K562 (cell line): ENCODE measurements around the gene ABHD1. TPM values are rescaled to one million over a fixed set of nuclear protein-coding genes. Genes with fewer than 3 reads are reported as not detected.

ENCODE experiments used
- ARNT ChIP-seq, 2 experiments: fragments of 450-650 bp; IDR thresholded peaks; 2 replicates each; pipeline ENCODE4 v1.6.1; 2016; ENCODE audit warnings: mild to moderate bottlenecking in 1 of 2
- CHD2 ChIP-seq: IDR thresholded peaks from 2 replicates; pipeline ENCODE4 v1.6.1; 2011; ENCODE audit warnings: low read depth, low read length
- CREB1 ChIP-seq, 2 experiments: sonication (generic) in 1 of 2; formaldehyde crosslinking in 1 of 2; IDR thresholded peaks; 2 replicates each; pipeline versions ENCODE4 v1.6.1 to v1.8.0; 2012 to 2022; ENCODE audit warnings: inconsistent platforms in 1 of 2, mild to moderate bottlenecking in 1 of 2, missing genetic modification reagents in 1 of 2, moderate library complexity in 1 of 2
- GTF2E2 ChIP-seq: fragments of 200-800 bp; sonication (Bioruptor generic); IDR thresholded peaks from 2 replicates; pipeline ENCODE4 v1.6.1; 2016; ENCODE audit warnings: missing genetic modification characterization, missing compliant biosample characterization
- HDAC3 ChIP-seq: fragments of 450-650 bp; IDR thresholded peaks from 2 replicates; pipeline ENCODE4 v1.6.1; 2018; ENCODE audit warnings: borderline replicate concordance, mild to moderate bottlenecking, moderate library complexity; ENCODE audit not compliant: partially characterized antibody
- PML ChIP-seq: IDR thresholded peaks from 2 replicates; pipeline ENCODE4 v1.6.1; 2012; ENCODE audit warnings: low read length, inconsistent platforms
- POLR2A ChIP-seq: fragments of 450-650 bp; conservative IDR thresholded peaks from 2 replicates; pipeline ENCODE4 v1.6.1; 2016
- POLR2AphosphoS2 ChIP-seq: IDR thresholded peaks from 2 replicates; pipeline ENCODE4 v1.6.1; 2012; ENCODE audit warnings: low read length, improper control_type of control experiment
- PTTG1 ChIP-seq: fragments of 450-650 bp; IDR thresholded peaks from 2 replicates; pipeline ENCODE4 v1.6.1; 2016; ENCODE audit warnings: low read depth, mild to moderate bottlenecking, missing genetic modification characterization, missing compliant biosample characterization
- PURB ChIP-seq: sonication (generic); formaldehyde crosslinking; IDR thresholded peaks from 2 replicates; pipeline ENCODE4 v1.9.0; 2021; ENCODE audit warnings: low read depth, mild to moderate bottlenecking, missing genetic modification reagents
- RB1 ChIP-seq: fragments of 450-650 bp; IDR thresholded peaks from 2 replicates; pipeline ENCODE4 v1.6.1; 2017; ENCODE audit warnings: low read depth, mild to moderate bottlenecking
- RCOR1 ChIP-seq, 2 experiments: IDR thresholded peaks; 2 replicates each; pipeline ENCODE4 v1.6.1; 2012; ENCODE audit warnings: low read depth in 2 of 2, low read length in 2 of 2, borderline replicate concordance in 1 of 2, improper control_type of control experiment in 1 of 2
- SAFB ChIP-seq: fragments of 200-400 bp; formaldehyde crosslinking; IDR thresholded peaks from 2 replicates; pipeline ENCODE4 v1.6.1; 2017; ENCODE audit warnings: low read depth, low read length, borderline replicate concordance
- SUPT5H ChIP-seq: fragments of 450-650 bp; IDR thresholded peaks from 2 replicates; pipeline ENCODE4 v1.6.1; 2016
- TEAD1 ChIP-seq, 2 experiments: fragments of 450-650 bp in 1 of 2; sonication (generic) in 1 of 2; formaldehyde crosslinking; IDR thresholded peaks; 2 replicates each; pipeline versions ENCODE4 v1.4.0 to v1.8.0; 2020 to 2022; ENCODE audit warnings: mild to moderate bottlenecking in 2 of 2, missing genetic modification reagents in 1 of 2
- ZBTB1 ChIP-seq: sonication (generic); formaldehyde crosslinking; IDR thresholded peaks from 2 replicates; pipeline ENCODE4 v1.8.1; 2023; ENCODE audit warnings: missing genetic modification reagents, low read depth, mild to moderate bottlenecking, borderline replicate concordance
- ZNF133 ChIP-seq: fragments of 250-450 bp; sonication (Bioruptor Pico); IDR thresholded peaks from 2 replicates; pipeline ENCODE4 v1.4.0; 2020; ENCODE audit warnings: mild to moderate bottlenecking
- ZNF174 ChIP-seq: fragments of 250-450 bp; sonication (Bioruptor Pico); IDR thresholded peaks from 2 replicates; pipeline ENCODE4 v1.4.0; 2020; ENCODE audit warnings: mild to moderate bottlenecking
- ZNF77 ChIP-seq: fragments of 250-450 bp; sonication (Bioruptor Pico); IDR thresholded peaks from 2 replicates; pipeline ENCODE4 v1.5.0; 2020
- polyA plus RNA-seq, 8 experiments: library from polyadenylated mRNA; depleted of rRNA in 4 of 8; stranded (reverse) in 5 of 8; unstranded in 3 of 8; fragments of >200 nt; fragmentation: Nextera tagmentation in 2 of 8; fragmentation: Illumina TruSeq in 1 of 8; extraction: Ambion mirVana in 2 of 8; extraction: Trizol in 1 of 8; gene quantifications; 2 replicates each; pipeline versions ENCODE4 v1.2.1 to v1.2.3, GENCODE V29; 2011 to 2014; ENCODE audit warnings: inconsistent platforms in 1 of 8, missing spikeins in 1 of 8
- total RNA-seq, 7 experiments: library from RNA; depleted of rRNA in 6 of 7; stranded (reverse); fragments of >200 nt in 6 of 7; fragmentation: Illumina TruSeq in 2 of 7; extraction: Trizol in 2 of 7; gene quantifications; 2 replicates each; pipeline versions ENCODE4 v1.2.1 to v1.2.3, GENCODE V29; 2011 to 2021; ENCODE audit warnings: low replicate concordance in 1 of 7
- TF ChIP-seq, protein P1 (sequence below): IDR thresholded peaks from 2 replicates; pipeline ENCODE4 v1.6.1; 2012; ENCODE audit warnings: low read depth, low read length, improper control_type of control experiment, borderline replicate concordance
- TF ChIP-seq, protein P2 (sequence below): fragments of 250-450 bp; sonication (Bioruptor Pico); IDR thresholded peaks from 2 replicates; pipeline ENCODE4 v1.8.0; 2022; ENCODE audit warnings: moderate library complexity, mild to moderate bottlenecking, inconsistent platforms
- TF ChIP-seq, protein P3 (sequence below), 2 experiments: IDR thresholded peaks; 2 replicates each; pipeline ENCODE4 v1.6.1; 2011; ENCODE audit warnings: borderline replicate concordance in 1 of 2, control low read depth in 1 of 2, low read depth in 1 of 2, low read length in 1 of 2, mild to moderate bottlenecking in 1 of 2, mixed read lengths in 1 of 2, moderate library complexity in 1 of 2; ENCODE audit not compliant: insufficient read depth in 1 of 2, insufficient read length in 1 of 2, poor library complexity in 1 of 2, severe bottlenecking in 1 of 2; ENCODE audit errors: extremely low read depth in 1 of 2
- TF ChIP-seq, protein P4 (sequence below): IDR thresholded peaks from 2 replicates; pipeline ENCODE4 v1.6.1; 2014; ENCODE audit warnings: antibody characterized with exemption

ABHD1 gene
- total and polyA plus RNA-seq, 9 of the 15 experiments (the other 6 are each of a cell fraction or from before 2014, with no cell fraction given), result 0.10 to 0.16 (median 0.11) TPM; not detected in 5

DNA sequence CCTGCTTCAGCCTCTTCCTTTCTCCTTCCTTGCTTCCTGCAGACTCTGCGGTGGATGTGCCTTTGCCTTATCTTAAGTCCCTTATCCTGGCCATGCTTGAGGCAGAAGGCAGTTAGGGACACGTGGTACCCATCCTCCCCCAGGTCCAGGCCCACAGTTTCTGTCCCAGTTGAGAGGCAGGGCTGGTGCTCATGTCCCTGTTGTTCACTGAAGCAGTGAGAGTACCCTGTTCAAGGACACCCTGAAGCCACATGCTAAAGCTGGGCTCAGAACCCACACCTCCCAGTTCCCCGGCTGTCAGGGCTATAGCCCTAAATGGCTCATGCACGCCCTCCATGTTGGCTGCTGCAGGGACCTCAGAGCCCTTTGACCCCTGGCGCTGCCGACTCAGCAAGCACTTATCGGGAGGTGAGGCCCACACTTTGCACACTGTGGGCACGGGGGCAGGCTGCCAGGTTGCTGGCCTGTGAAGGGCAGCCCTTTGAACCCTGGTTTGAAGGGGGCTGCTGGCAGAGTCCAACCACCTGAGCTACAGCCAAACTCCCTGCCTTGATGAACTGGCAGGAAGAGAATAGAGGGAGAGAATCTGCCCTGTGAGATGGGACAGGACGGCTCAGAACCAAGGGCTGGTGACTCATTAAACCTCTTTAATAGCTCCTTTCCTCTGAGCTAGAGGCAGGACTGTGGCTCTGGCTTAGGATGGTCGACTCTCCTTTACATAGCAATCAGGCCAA is 30.8 kb upstream of the ABHD1 start (continued):
- TF ChIP-seq, protein P1, sequence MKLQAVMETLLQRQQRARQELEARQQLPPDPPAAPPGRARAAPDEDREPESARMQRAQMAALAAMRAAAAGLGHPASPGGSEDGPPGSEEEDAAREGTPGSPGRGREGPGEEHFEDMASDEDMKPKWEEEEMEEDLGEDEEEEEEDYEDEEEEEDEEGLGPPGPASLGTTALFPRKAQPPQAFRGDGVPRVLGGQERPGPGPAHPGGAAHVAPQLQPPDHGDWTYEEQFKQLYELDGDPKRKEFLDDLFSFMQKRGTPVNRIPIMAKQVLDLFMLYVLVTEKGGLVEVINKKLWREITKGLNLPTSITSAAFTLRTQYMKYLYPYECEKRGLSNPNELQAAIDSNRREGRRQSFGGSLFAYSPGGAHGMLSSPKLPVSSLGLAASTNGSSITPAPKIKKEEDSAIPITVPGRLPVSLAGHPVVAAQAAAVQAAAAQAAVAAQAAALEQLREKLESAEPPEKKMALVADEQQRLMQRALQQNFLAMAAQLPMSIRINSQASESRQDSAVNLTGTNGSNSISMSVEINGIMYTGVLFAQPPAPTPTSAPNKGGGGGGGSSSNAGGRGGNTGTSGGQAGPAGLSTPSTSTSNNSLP, result no peak
- TF ChIP-seq ZBTB1 (CRISPR knock-in tag) (no peak), ARNT (IDR thresholded peaks at IDR 0.05) (no peak; a peak in 1 of 4 replicates), RB1 (no peak), ZNF133 (CRISPR knock-in tag) (0 out of 2 replicates have a peak, but pooled peaks have one; percentile 2), RCOR1 (IDR thresholded peaks at IDR 0.05; ENCODE audit: borderline replicate concordance in 1 of 2, low read depth in 2 of 2, low read length in 2 of 2) (peak; percentile 68 to 97; a peak in 3 of 4 replicates), HDAC3 (no peak), CHD2 (no peak), ZNF77 (CRISPR knock-in tag) (no peak), PURB (CRISPR knock-in tag) (no peak), POLR2AphosphoS2 (no peak), PTTG1 (tag) (no peak), CREB1 (IDR thresholded peaks at IDR 0.05) (no peak), CREB1 (CRISPR knock-in tag; IDR thresholded peaks at IDR 0.05) (no peak), POLR2A (no peak), TEAD1 (CRISPR knock-in tag; IDR thresholded peaks at IDR 0.05) (peak in 1 of 2 experiments; percentile 67; a peak in 1 of 4 replicates), ZNF174 (no peak), SAFB (no peak), SUPT5H (no peak), GTF2E2 (tag) (no peak; the same call in 1 of the 2 replicates), PML (no peak)
- TF ChIP-seq, protein P2, sequence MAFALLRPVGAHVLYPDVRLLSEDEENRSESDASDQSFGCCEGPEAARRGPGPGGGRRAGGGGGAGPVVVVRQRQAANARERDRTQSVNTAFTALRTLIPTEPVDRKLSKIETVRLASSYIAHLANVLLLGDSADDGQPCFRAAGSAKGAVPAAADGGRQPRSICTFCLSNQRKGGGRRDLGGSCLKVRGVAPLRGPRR, result no peak
- TF ChIP-seq, protein P3, sequence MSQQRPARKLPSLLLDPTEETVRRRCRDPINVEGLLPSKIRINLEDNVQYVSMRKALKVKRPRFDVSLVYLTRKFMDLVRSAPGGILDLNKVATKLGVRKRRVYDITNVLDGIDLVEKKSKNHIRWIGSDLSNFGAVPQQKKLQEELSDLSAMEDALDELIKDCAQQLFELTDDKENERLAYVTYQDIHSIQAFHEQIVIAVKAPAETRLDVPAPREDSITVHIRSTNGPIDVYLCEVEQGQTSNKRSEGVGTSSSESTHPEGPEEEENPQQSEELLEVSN (IDR thresholded peaks at IDR 0.05; ENCODE audit: borderline replicate concordance in 1 of 2, extremely low read depth in 1 of 2, insufficient read depth in 1 of 2, insufficient read length in 1 of 2, low read depth in 1 of 2, low read length in 1 of 2, poor library complexity in 1 of 2, severe bottlenecking in 1 of 2), result peak; percentile 65 to 67
- TF ChIP-seq, protein P4, sequence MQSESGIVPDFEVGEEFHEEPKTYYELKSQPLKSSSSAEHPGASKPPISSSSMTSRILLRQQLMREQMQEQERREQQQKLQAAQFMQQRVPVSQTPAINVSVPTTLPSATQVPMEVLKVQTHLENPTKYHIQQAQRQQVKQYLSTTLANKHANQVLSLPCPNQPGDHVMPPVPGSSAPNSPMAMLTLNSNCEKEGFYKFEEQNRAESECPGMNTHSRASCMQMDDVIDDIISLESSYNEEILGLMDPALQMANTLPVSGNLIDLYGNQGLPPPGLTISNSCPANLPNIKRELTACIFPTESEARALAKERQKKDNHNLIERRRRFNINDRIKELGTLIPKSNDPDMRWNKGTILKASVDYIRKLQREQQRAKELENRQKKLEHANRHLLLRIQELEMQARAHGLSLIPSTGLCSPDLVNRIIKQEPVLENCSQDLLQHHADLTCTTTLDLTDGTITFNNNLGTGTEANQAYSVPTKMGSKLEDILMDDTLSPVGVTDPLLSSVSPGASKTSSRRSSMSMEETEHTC, result peak; percentile 74; the same call in 1 of the 2 replicates
